ENCODE results near the gene RILPL2.

The RILPL2 gene

GRCh38 chr12:123367511-123367910, 69.0 kb downstream of the RILPL2 start:
- Mint-ChIP-seq H3K27ac (no peak overlapping the region), H3K4me3 (no peak overlapping the region), H3K27me3 (no peaks in the 10 kb centered on the region), H3K9me3 (no peaks in the 10 kb centered on the region), H3K4me1 (peaks cover 11% of the 10 kb centered on the region), H3K36me3 (no peaks in the 10 kb centered on the region)
- no peak for DNase-seq
- CTCF ChIA-PET, result no interaction called here
